ENCODE data around the gene RPTOR. TPM values are rescaled to one million over a fixed set of nuclear protein-coding genes. Genes with fewer than 3 reads are reported as not detected.
"Not testable (repeated sequence)": the region's sequence is repeated elsewhere in the genome, so short reads cannot be mapped to it uniquely, and the experiment has no call there.

Gene RPTOR
- total RNA-seq, 1 experiment from 2014 or later = 25.1 TPM

DNA sequence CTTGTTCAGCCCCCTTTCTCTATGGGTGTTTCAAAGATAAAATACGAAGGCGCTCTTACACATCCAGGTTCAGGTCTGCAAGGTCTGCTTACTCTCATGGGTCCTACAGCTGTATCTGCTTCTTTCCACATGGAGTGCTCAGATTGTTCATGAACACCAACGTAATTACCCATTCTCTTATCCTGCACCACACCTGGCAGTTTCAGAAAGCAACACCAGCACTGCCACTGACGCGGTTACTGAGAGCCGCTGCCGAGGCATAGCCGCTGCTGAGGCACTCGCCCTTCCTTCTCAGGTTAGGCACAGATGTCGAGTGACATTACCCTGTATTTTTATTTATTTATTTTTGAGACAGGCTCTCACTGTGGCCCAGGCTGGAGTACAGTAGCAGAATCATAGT lies 147.1 kb downstream of the RPTOR start:
- no peak for DNase-seq (ENCODE audit: low read depth)

DNA sequence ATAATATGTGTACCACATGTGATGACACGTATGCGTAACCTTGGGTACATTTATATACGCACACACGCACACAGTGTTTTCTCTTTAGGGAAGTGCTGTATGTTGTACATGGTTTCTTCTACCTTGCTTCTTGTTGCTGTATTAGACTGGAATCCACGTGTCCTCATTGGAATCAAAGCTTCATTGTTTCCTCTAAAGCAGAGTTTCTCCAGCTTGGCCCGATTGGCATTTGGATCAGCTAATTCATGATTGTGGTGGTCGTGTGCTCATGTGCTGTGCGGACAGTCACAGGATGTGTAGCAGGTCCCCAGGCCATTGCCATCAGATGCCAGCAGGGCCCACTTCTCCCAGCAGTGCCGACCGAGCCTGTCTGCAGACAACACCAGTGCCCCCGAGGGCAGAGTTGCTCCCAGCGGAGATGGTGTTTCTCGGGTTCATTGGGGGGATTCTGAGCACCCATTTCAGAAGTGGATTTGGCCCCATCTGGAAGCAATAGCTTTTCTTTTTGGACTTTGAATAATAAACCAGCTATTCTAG lies 148.4 kb downstream of the RPTOR start:
- no peak for DNase-seq (ENCODE audit: low read depth)

DNA sequence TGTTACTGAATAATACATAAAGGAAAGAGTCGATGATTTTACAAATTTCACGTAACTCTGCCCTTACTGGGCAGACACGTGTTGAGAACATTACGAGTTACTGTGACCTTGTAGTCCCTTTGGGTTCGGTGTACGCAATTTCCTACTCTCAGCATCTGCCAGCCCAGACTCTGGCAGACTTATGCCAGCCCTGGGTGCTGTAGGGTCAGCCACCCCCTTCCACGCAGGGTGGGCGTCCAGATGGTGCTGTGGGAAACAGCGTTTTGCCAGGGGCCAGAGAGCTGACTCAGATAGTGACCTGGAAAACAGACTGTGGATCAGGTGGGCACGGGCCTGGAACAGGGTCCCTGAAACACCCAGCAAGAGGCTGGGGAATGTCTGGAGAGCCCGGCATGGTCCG lies 148.9 kb downstream of the RPTOR start:
- no peak for DNase-seq (ENCODE audit: low read depth)

DNA sequence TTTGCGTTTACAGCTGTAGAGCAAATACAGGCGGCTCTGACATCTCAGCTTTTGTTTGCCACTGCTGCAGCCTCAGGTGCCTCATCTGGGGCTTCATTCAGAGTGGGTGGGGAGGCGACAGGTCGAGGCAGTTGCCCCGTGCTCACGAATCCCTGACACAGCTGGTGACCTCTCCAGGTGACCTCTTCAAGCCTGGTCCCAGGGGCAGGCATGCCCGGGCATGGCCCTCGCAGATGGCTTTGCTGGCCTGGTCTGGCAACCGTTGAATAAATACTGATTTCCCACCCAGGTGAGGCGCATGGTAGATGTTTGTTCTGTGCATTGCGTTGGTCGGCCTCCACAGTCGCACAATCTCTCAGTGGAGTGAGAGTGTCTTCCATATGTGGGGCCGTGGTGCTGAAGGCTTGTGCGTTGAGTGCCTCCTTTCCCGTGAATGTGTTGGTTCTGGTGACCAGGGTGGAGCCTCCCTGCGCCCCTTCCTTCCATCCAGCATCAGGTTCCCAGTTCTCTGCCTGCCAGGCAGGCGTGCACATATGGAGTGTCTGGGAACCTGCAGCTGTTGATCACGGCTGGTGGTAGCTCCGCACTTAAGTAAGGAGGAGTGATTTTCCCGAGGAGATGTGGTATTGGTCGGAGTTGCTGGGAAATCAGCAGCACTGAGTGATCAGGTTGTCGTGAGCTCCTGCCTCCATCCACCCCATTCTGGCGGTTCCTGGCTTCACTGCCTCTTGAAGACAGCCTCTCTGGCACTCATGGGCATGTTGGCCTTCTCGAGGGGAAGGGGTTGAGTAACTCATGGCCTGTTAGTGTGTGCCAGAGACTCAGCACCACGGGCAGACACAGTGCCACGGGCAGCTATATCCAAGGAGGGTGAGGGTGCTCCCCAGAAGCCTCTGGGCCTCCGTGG lies 149.7 kb downstream of the RPTOR start:
- no peak for DNase-seq (ENCODE audit: low read depth)

GRCh38 chr17:80694992-80695912 lies 150.6 kb downstream of the RPTOR start:
- DNase-seq (ENCODE audit: low read depth) = no peak

GRCh38 chr17:80695979-80696378 lies 151.3 kb downstream of the RPTOR start:
- no peak for DNase-seq (ENCODE audit: low read depth)

GRCh38 chr17:80696456-80696855 lies 151.8 kb downstream of the RPTOR start:
- DNase-seq (ENCODE audit: low read depth) = no peak

GRCh38 chr17:80696964-80697363 lies 152.3 kb downstream of the RPTOR start:
- no peak for DNase-seq (ENCODE audit: low read depth)

DNA sequence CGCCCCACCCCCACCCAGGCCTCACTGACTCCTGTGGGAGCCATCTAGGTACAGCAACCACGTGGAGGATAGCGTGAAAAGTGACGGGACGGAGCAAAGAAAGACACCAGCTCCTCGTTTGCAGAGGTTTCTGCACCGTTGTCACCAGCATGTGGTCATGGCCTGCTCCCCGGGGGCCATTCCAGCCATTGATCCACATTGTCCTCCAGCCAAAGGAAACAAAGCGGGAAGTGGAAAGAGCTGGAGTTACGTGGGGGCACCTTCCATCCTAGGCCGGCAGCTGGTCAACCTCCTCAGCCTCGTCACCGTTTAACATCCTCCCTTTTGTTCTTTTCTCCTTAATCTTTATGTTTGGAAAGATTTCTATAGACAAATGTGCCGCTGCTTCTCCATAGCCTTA lies 153.7 kb downstream of the RPTOR start:
- no peak for DNase-seq (ENCODE audit: low read depth)

DNA sequence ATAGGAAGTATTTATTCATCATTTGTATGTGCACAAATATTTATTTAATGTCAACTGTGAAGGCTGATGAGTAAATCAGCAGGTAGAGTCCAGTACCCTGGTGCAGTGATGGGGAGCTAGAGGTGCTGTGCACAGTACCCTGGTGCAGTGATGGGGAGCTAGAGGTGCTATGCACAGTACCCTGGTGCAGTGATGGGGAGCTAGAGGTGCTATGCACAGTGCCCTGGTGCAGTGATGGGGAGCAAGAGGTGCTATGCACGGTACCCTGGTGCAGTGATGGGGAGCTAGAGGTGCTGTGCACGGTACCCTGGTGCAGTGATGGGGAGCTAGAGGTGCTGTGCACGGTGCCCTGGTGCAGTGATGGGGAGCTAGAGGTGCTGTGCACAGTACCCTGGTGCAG lies 154.6 kb downstream of the RPTOR start:
- DNase-seq (ENCODE audit: low read depth) = not testable (repeated sequence)

GRCh38 chr17:80701730-80702129 lies 157.1 kb downstream of the RPTOR start:
- no peak for DNase-seq (ENCODE audit: low read depth)

- no peak for DNase-seq (ENCODE audit: low read depth)
Measured at GRCh38 chr17:80702315-80703141, 157.9 kb downstream of the RPTOR start.

GRCh38 chr17:80703142-80703478 lies 158.5 kb downstream of the RPTOR start:
- DNase-seq (ENCODE audit: low read depth) = no peak

DNA sequence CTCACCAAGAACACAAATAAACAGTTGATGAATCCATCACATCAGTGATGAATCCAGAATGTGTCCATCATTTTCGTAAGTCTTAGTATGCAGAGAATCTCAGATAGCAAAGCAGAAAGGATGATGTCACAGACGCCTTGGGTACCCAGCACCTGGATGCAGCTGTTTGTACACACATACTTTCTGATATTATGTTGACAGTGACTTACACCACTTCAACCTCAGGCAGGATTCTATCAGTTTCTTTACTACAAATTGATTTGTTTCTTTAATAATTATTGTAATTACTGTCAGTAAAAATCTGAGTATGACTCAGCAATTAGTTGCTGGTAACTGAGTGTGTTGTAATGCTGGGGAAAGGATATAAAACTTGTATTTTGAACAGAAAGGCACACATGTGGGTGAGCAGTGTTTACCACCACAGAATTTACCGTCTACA lies 159.8 kb downstream of the RPTOR start:
- no peak for DNase-seq (ENCODE audit: low read depth)

GRCh38 chr17:80704894-80705293 lies 160.3 kb downstream of the RPTOR start:
- DNase-seq (ENCODE audit: low read depth) = no peak

DNA sequence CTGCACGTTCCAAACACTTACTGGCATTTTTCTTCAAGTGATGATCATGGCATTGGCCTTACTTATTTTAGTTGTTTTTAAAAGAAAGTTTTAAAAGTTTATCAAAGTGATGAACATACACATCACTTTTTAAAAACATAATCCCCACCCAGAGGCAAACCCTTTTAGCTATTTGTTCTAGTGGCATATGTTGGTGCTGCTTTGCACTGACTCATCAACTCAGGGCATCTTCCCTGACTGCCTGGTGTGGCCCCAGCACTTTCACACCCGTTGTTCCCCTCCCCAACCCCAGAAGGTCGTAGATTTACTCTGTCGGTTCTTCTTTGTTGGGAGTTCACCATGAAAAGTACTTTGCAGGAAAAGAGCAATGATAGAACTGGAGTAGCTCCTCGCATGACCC lies 161.3 kb downstream of the RPTOR start:
- DNase-seq (ENCODE audit: low read depth) = no peak

DNA sequence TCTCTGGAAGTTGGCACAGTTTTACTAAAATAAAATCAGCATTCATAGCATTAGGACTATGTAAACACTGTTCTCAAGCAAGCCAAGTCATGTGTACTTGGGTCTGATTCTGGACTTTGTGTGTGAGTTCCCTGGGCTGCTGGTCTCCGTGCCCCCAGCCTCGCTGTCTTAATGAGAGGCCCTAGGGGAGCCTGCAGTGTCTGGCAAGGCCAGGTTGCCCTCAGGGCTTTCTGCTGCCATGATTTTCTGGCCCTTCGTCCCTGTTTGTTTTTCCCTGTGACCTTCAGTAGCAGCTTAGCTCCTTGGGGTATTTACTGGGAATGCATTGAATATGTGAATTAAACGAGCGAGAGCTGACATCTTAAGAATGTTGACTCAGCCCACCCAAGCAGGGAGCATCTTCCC lies 161.8 kb downstream of the RPTOR start:
- no peak for DNase-seq (ENCODE audit: low read depth)

- DNase-seq (ENCODE audit: low read depth) = no peak
Measured at GRCh38 chr17:80708480-80708879, 163.8 kb downstream of the RPTOR start.

GRCh38 chr17:80709090-80709695 lies 164.6 kb downstream of the RPTOR start:
- no peak for DNase-seq (ENCODE audit: low read depth)

DNA sequence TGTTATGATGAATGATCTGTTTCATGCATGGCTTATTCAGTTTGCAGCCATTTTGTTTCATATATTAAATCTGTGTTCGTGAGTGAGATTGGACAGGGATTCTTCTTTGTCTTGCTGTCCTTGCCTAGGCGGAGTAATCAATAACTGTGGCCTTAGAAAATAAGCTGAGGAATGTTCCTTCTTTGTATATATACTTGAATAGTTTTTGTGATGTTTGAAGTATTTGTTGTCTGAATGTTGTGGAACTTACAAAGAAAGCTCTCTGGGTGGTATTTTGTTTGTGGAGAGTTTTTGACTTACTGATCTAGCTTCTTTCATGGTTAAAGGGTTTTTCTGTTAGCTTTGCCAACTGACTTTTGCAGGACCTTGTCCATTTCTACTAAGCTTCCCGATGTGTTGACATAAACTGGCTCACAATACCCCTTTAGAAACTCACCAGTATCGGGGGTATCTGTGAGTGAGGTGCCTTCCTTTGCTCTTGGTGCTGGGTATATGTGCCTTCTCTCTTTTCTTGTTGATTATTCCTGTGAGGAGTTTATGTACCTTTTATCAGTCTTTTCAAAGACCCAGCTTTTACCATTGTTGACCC lies 166.2 kb downstream of the RPTOR start:
- DNase-seq (ENCODE audit: low read depth) = no peak

DNA sequence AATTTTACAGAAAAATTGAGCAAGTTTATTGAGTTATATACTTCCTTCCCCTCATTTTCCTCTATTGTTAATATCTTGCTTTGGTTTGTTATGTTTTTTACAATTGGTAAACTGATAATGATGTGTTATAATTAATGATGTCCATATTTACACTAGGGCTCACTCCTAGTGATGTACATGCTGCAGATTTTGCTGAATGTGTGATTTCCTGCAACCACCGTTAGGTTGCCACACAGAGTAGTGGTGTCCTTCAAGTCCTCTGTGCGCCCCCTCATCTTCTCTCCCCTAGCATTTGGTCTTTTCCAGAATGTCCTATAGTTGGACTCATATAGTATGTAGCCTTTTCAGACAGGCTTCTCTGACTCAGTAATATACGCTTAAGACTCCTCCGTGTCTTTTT lies 167.5 kb downstream of the RPTOR start:
- no peak for DNase-seq (ENCODE audit: low read depth)

Data from LHCN-M2 (cell line).